ENCODE data around the gene TLE6. TPM values are rescaled to one million over a fixed set of nuclear protein-coding genes. Genes with fewer than 3 reads are reported as not detected.
"Not testable (repeated sequence)": the region's sequence is repeated elsewhere in the genome, so short reads cannot be mapped to it uniquely, and the experiment has no call there.

Gene TLE6
- total and polyA plus RNA-seq, 9 donors, result 0.41 to 1.2 (median 0.79) TPM

DNA sequence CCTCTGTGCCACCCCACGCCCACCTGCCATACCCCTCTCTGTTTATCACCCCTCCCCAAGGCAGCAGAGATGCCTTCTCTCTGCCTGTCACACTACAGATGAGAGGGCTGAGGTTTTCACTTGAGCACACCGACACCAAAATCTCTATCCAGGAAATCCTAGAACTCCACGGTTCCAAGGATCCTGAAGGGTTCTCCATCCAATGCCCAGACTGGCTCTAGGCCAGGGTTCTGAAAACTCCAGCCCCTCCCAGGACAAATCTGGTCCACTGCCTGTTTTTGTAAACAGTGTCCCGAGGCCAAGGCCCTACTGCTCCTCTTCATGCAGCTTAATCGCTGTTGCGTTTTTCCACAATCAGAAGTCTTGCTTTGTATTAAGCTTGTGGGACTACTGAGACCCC, 31.6 kb downstream of the TLE6 start:
- H3K36me3 ChIP-seq, result no peaks in the 10 kb centered on the region
- WGBS, 3 donors, result 37 to 72% (median 51%) methylated on average over 6 of the region's 6 CpGs

DNA sequence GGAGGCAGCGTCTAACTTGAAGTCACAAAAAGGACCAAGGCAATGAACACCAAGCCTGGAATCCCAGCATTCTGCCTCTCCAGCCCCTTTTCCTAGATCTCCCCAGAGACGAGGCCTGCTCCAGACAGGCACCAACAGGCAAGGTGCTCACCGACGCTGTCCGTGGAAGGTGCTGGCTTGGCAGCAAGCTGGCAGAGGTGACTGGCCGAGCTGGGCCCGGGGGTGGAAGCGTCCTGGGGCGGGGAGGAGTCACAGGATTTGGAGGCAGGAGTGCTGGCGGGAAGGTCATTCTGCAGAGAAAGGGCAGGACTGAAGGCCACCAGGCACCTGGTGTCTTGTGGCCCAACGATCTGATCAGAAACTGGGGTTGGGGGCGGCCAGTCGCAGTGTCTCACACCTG, 33.5 kb downstream of the TLE6 start:
- WGBS, 3 donors, result 84 to 91% (median 86%) methylated on average over 13 of the region's 13 CpGs
- no peak overlapping the region for H3K27ac ChIP-seq
- no peak overlapping the region for H3K4me3 ChIP-seq
- intact Hi-C loops (cut with DNase I), result no loop called here
- DNase-seq, result no peak
- H3K9me3 ChIP-seq, result no peaks in the 10 kb centered on the region
- H3K4me1 ChIP-seq (ENCODE audit: insufficient read depth), result no peaks in the 10 kb centered on the region
- no peaks in the 10 kb centered on the region for H3K36me3 ChIP-seq
- no peak for TF ChIP-seq POLR2A (IDR thresholded peaks at IDR 0.05)
- TF ChIP-seq EP300 (IDR thresholded peaks at IDR 0.05), result no peak
- no peak for TF ChIP-seq CTCF (IDR thresholded peaks at IDR 0.05)
- no peaks in the 10 kb centered on the region for H3K27me3 ChIP-seq

More for the DNA sequence above, 31.6 kb downstream of the TLE6 start:
- Histone ChIP-seq H3K27ac (no peak overlapping the region), H3K27me3 (no peaks in the 10 kb centered on the region), H3K9me3 (no peaks in the 10 kb centered on the region), H3K4me3 (no peak overlapping the region), H3K4me1 (ENCODE audit: insufficient read depth) (no peaks in the 10 kb centered on the region)
- peak in 1 of 5 donors; percentile 57 for DNase-seq
- intact Hi-C loops (cut with DNase I), result no loop called here
- TF ChIP-seq POLR2A (IDR thresholded peaks at IDR 0.05) (no peak), CTCF (IDR thresholded peaks at IDR 0.05) (no peak), EP300 (IDR thresholded peaks at IDR 0.05) (no peak)

DNA sequence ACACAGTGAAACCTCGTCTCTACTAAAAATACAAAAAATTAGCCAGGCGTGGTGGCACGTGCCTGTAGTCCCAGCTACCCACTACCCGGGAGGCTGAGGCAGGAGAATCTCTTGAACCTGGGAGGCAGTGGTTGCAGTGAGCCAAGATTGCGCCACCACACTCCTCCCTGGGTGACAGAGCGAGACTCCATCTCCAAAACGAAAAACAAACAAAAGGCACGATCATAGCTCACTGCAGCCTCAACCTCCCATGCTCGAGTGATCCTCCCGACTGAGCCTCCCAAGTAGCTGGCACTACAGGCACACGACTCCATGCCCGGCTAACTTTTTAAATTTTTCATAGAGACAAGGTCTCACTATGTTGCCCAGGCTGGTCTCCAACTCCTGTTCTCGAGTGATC, 34.7 kb downstream of the TLE6 start:
- H3K36me3 ChIP-seq; intact Hi-C loops (cut with DNase I); DNase-seq; H3K4me1 ChIP-seq (ENCODE audit: insufficient read depth); H3K27ac ChIP-seq; H3K9me3 ChIP-seq; H3K27me3 ChIP-seq; H3K4me3 ChIP-seq: not testable (repeated sequence)
- 85 to 92% (median 91%) methylated on average over 13 of the region's 13 CpGs for WGBS, 3 donors

GRCh38 chr19:3012621-3013262, 35.4 kb downstream of the TLE6 start:
- no peaks in the 10 kb centered on the region for H3K27me3 ChIP-seq
- TF ChIP-seq CTCF (IDR thresholded peaks at IDR 0.05) (no peak), EP300 (IDR thresholded peaks at IDR 0.05) (no peak), POLR2A (IDR thresholded peaks at IDR 0.05) (no peak)
- WGBS, 3 donors, result 72 to 79% (median 74%) methylated on average over 16 of the region's 16 CpGs
- no peak overlapping the region for H3K27ac ChIP-seq
- no peak for DNase-seq
- no peaks in the 10 kb centered on the region for H3K36me3 ChIP-seq
- no peaks in the 10 kb centered on the region for H3K4me1 ChIP-seq (ENCODE audit: insufficient read depth)
- intact Hi-C loops (cut with DNase I), result no loop called here
- H3K9me3 ChIP-seq, result no peaks in the 10 kb centered on the region
- no peak overlapping the region for H3K4me3 ChIP-seq

DNA sequence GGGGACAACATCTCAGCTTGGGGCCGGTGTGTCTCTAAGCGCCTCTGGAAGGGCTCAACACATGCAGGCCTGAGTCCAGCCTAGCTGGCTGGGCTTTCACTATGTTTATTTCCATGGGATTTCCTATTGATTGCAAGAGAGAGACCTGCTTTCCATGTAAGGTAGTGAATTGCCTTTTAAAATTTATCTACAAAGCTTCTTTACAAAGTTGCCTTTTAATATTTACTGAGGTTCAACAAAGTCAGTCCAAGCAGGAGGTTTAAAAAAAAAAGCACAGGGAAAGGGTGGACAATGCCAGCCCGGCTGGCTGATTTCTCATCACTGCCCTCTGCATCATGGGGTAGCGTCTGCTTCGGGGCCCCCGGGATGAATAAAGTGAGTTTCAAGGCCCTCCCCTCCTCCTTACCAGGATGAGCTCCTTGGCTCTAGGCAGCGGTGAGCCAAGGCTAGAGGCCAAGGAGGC, 35.9 kb downstream of the TLE6 start:
- no peak for DNase-seq
- Histone ChIP-seq H3K27ac (no peak overlapping the region), H3K4me3 (no peak overlapping the region), H3K4me1 (ENCODE audit: insufficient read depth) (no peaks in the 10 kb centered on the region), H3K36me3 (no peaks in the 10 kb centered on the region), H3K27me3 (no peaks in the 10 kb centered on the region), H3K9me3 (no peaks in the 10 kb centered on the region)
- TF ChIP-seq EP300 (IDR thresholded peaks at IDR 0.05), result no peak
- no peak for TF ChIP-seq POLR2A (IDR thresholded peaks at IDR 0.05)
- TF ChIP-seq CTCF (IDR thresholded peaks at IDR 0.05), result no peak
- intact Hi-C loops (cut with DNase I), result no loop called here
- 63 to 79% (median 64%) methylated on average over 7 of the region's 7 CpGs for WGBS, 3 donors

All from ovary (tissue), 9 donors.